GM12891 (cell line): ENCODE results near the gene WIZ.

Experiments used
- POLR2A ChIP-seq: IDR thresholded peaks from 2 replicates; pipeline ENCODE4 v1.6.1; 2011; ENCODE audit warnings: low read depth, low read length, control low read depth
- POLR2AphosphoS5 ChIP-seq: IDR thresholded peaks from 2 replicates; pipeline ENCODE4 v1.6.1; 2011; ENCODE audit warnings: low read depth, low read length, control low read depth
- SPI1 ChIP-seq: IDR thresholded peaks from 2 replicates; pipeline ENCODE4 v1.6.1; 2011; ENCODE audit warnings: low read depth, low read length, control low read depth

DNA sequence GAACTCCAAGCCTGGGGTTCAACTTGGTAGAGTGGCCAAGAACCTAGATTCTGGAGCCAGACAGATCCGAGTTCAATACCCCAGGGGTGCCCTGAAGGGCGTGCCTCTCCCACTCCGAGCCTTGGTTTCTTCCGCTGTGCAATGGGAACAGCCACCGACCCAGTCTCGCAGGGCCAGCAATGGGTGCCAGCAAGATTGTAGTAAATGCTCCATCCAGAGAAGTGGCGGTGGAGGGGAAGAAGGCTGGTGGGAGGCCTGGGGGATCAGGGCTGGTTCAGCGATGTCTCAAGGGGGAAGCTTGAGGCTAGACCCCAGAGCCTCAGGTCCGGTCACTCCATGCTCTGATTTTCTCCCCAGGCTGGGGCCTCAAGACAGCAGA lies 4.5 kb downstream of the WIZ start:
- no peak for TF ChIP-seq POLR2AphosphoS5
- TF ChIP-seq SPI1, result no peak
- TF ChIP-seq POLR2A, result no peak
